Neural crest cell (in vitro differentiated cells): ENCODE data around the gene CDC45. TPM values are rescaled to one million over a fixed set of nuclear protein-coding genes. Genes with fewer than 3 reads are reported as not detected.

ENCODE experiments used
- DNase-seq: peaks from one replicate; pipeline ENCODE4 v3.0.0; 2021; ENCODE audit warnings: low read depth, mixed read lengths, low spot score
- H3K27ac Mint-ChIP-seq: one replicate; pipeline ENCODE4 v1.8.0; 2021; ENCODE audit warnings: mild to moderate bottlenecking, mixed read lengths; ENCODE audit not compliant: unreplicated experiment
- H3K27me3 Mint-ChIP-seq: 2 replicates; pipeline ENCODE4 v1.8.0; 2021; ENCODE audit warnings: low read depth, mild to moderate bottlenecking, mixed read lengths
- H3K36me3 Mint-ChIP-seq: 2 replicates; pipeline ENCODE4 v1.8.0; 2021; ENCODE audit warnings: low read depth, mild to moderate bottlenecking, mixed read lengths
- H3K4me1 Mint-ChIP-seq: 2 replicates; pipeline ENCODE4 v1.8.0; 2021; ENCODE audit warnings: mixed read lengths
- H3K4me3 Mint-ChIP-seq: one replicate; pipeline ENCODE4 v1.8.0; 2021; ENCODE audit warnings: mild to moderate bottlenecking, mixed read lengths
- H3K9me3 Mint-ChIP-seq: 2 replicates; pipeline ENCODE4 v1.8.0; 2021; ENCODE audit warnings: mixed read lengths
- CTCF ChIP-seq: fragments of 200-600 bp; sonication (generic); conservative IDR thresholded peaks from 2 replicates; pipeline ENCODE4 v1.5.0; 2021; ENCODE audit warnings: antibody characterized with exemption, mild to moderate bottlenecking
- total RNA-seq: library from RNA; stranded (reverse); gene quantifications from 2 replicates; pipeline ENCODE4 v1.2.1, GENCODE V29; 2021

Gene CDC45
- total RNA-seq, 1 donor from 2014 or later = 49.8 TPM

GRCh38 chr22:19516378-19517170, 36.9 kb downstream of the CDC45 start:
- no peak overlapping the region for H3K27ac Mint-ChIP-seq
- peaks cover 30% of the 10 kb centered on the region for H3K36me3 Mint-ChIP-seq
- no peak overlapping the region for H3K4me3 Mint-ChIP-seq
- no peaks in the 10 kb centered on the region for H3K9me3 Mint-ChIP-seq
- no peak for DNase-seq
- peaks cover 9% of the 10 kb centered on the region for H3K27me3 Mint-ChIP-seq
- no peak for TF ChIP-seq CTCF
- peaks cover 10% of the 10 kb centered on the region for H3K4me1 Mint-ChIP-seq

- Mint-ChIP-seq H3K27me3 (peaks cover 14% of the 10 kb centered on the region), H3K36me3 (peaks cover 28% of the 10 kb centered on the region), H3K4me1 (peaks cover 10% of the 10 kb centered on the region), H3K4me3 (no peak overlapping the region), H3K9me3 (no peaks in the 10 kb centered on the region), H3K27ac (no peak overlapping the region)
- DNase-seq = no peak
- no peak for TF ChIP-seq CTCF
These were observed 37.4 kb downstream of the CDC45 start for GRCh38 chr22:19517171-19517500.

- no peaks in the 10 kb centered on the region for H3K9me3 Mint-ChIP-seq
- TF ChIP-seq CTCF = no peak
- H3K27me3 Mint-ChIP-seq = peaks cover 24% of the 10 kb centered on the region
- no peak for DNase-seq
- H3K4me1 Mint-ChIP-seq = peaks cover 14% of the 10 kb centered on the region
- H3K36me3 Mint-ChIP-seq = peaks cover 23% of the 10 kb centered on the region
- H3K27ac Mint-ChIP-seq = no peak overlapping the region
- peak overlapping the region; percentile 15 for H3K4me3 Mint-ChIP-seq
These were observed 38.3 kb downstream of the CDC45 start for GRCh38 chr22:19517919-19518611.

- Mint-ChIP-seq H3K9me3 (no peaks in the 10 kb centered on the region), H3K27me3 (peaks cover 29% of the 10 kb centered on the region), H3K4me3 (peak overlapping the region; percentile 15), H3K27ac (no peak overlapping the region), H3K36me3 (peaks cover 19% of the 10 kb centered on the region), H3K4me1 (peaks cover 15% of the 10 kb centered on the region)
- TF ChIP-seq CTCF = no peak
- DNase-seq = no peak
These were observed 38.9 kb downstream of the CDC45 start for GRCh38 chr22:19518635-19519034.

GRCh38 chr22:19519041-19519926, 39.6 kb downstream of the CDC45 start:
- Mint-ChIP-seq H3K9me3 (no peaks in the 10 kb centered on the region), H3K4me3 (no peak overlapping the region), H3K27ac (no peak overlapping the region), H3K36me3 (peaks cover 14% of the 10 kb centered on the region), H3K27me3 (peaks cover 34% of the 10 kb centered on the region), H3K4me1 (peaks cover 15% of the 10 kb centered on the region)
- no peak for DNase-seq
- no peak for TF ChIP-seq CTCF
